Stomach (tissue), 9 donors: ENCODE measurements around the gene FCHSD2. TPM values are rescaled to one million over a fixed set of nuclear protein-coding genes. Genes with fewer than 3 reads are reported as not detected.

Experiments used
- DNase-seq, 2 donors: peaks; one replicate each; pipeline versions ENCODE4 v3.0.0 to v3.0.0-alpha.2; 2013 to 2019
- H3K27ac ChIP-seq, 5 donors: fragments of 200-600 bp in 4 of 5; sonication (generic) in 4 of 5; one replicate each; pipeline ENCODE4 v1.5.1; 2013 to 2019; ENCODE audit warnings: mild to moderate bottlenecking in 1 of 5, moderate library complexity in 1 of 5
- H3K27me3 ChIP-seq, 3 donors: fragments of 200-600 bp; sonication (generic); one replicate each; pipeline ENCODE4 v1.5.1; 2017 to 2019; ENCODE audit warnings: mixed run types in 1 of 3
- H3K36me3 ChIP-seq, 4 donors: fragments of 200-600 bp; sonication (generic); 1 replicate in 3 of 4; 2 replicates in 1 of 4; pipeline ENCODE4 v1.5.1; 2016 to 2019
- H3K4me1 ChIP-seq, 4 donors: fragments of 200-600 bp; sonication (generic); one replicate each; pipeline ENCODE4 v1.5.1; 2016 to 2019
- H3K4me3 ChIP-seq, 4 donors: fragments of 200-600 bp; sonication (generic) in 3 of 4; one replicate each; pipeline ENCODE4 v1.5.1; 2016 to 2019; ENCODE audit warnings: mild to moderate bottlenecking in 1 of 4
- H3K9me3 ChIP-seq, 4 donors: fragments of 200-600 bp; sonication (generic); one replicate each; pipeline ENCODE4 v1.5.1; 2016 to 2019
- CTCF ChIP-seq, 7 experiments: fragments of 450-650 bp in 4 of 7; fragments of 200-600 bp in 3 of 7; sonication (generic) in 3 of 7; IDR thresholded peaks; one replicate each; pipeline ENCODE4 v1.5.1; 2016 to 2019; ENCODE audit warnings: antibody characterized with exemption in 7 of 7, control low read depth in 2 of 7, mild to moderate bottlenecking in 1 of 7
- EP300 ChIP-seq: sonication (generic); formaldehyde crosslinking; IDR thresholded peaks from one replicate; pipeline ENCODE4 v1.6.1; 2017; ENCODE audit warnings: antibody characterized with exemption
- POLR2A ChIP-seq, 4 donors: fragments of 450-650 bp; IDR thresholded peaks; one replicate each; pipeline ENCODE4 v1.6.1; 2016; ENCODE audit warnings: antibody characterized with exemption in 4 of 4, control low read depth in 2 of 4, mild to moderate bottlenecking in 1 of 4, moderate library complexity in 1 of 4
- POLR2AphosphoS5 ChIP-seq, 3 donors: sonication (generic); formaldehyde crosslinking; IDR thresholded peaks; one replicate each; pipeline ENCODE4 v1.6.1; 2016; ENCODE audit warnings: antibody characterized with exemption in 3 of 3
- WGBS, 5 donors: extraction: QIAGEN DNeasy Blood & Tissue Kit in 3 of 5; methylation state at CpG; one replicate each; pipeline versions ENCODE4 v1.1.5 to v1.1.7; 2013 to 2018; 5-methylcytosine and 5-hydroxymethylcytosine counted together
- intact Hi-C: fragments of 100-400 bp; cut with DNase I; formaldehyde crosslinking; loops from one replicate; pipeline ENCODE4 v1.15.1; 2023; ENCODE audit warnings: low total_unique reads
- polyA plus RNA-seq, 3 donors: library from polyadenylated mRNA; stranded (reverse); fragments of 200-250 nt; gene quantifications; one replicate each; pipeline ENCODE4 v1.2.3, GENCODE V29; 2013
- small RNA-seq, 4 donors: library from RNA; depleted of rRNA; stranded (forward); fragments of <200 nt; gene quantifications; one replicate each; pipeline ENCODE3, GENCODE V24; 2016
- total RNA-seq, 5 donors: library from RNA; depleted of rRNA; stranded (reverse); fragments of >200 nt; gene quantifications; one replicate each; pipeline versions ENCODE4 v1.1.0 to v1.2.3, GENCODE V29; 2014 to 2016
- donor health status: healthy with polysubstance abuse.
- donor health status: Bipolar disorder and iron deficiency.
- donor health status: healthy.

The FCHSD2 gene
- total and polyA plus RNA-seq, 8 donors: 5.7 to 64.3 (median 15.9) TPM

- no peak for TF ChIP-seq POLR2AphosphoS5 (IDR thresholded peaks at IDR 0.05)
- no peak for TF ChIP-seq EP300
- no peak for TF ChIP-seq CTCF (IDR thresholded peaks at IDR 0.05)
- TF ChIP-seq POLR2A (IDR thresholded peaks at IDR 0.05): no peak
- DNase-seq: peak in 1 of 2 donors; percentile 92
- Histone ChIP-seq H3K27ac (peak overlapping the region; percentile 90 to 96 (median 93)), H3K9me3 (no peaks in the 10 kb centered on the region), H3K4me3 (no peak overlapping the region), H3K4me1 (peaks cover 38 to 78% (median 69%) of the 10 kb centered on the region in 4 donors), H3K27me3 (no peaks in the 10 kb centered on the region), H3K36me3 (no peaks in the 10 kb centered on the region)
- intact Hi-C loops: no loop called here
- WGBS, 5 donors: 43 to 67% (median 61%) methylated on average over 9 to 16 of the region's 16 CpGs
These were observed 354.7 kb downstream of the FCHSD2 start for GRCh38 chr11:72787216-72788104.

Small RNAs within 50 kb of the gene (small RNA-seq; reads per million reads assigned to genes)
- 0 reads per million in 4 donors for gene RNU6-672P

Other genes starting within 250 kb of the FCHSD2 start
- 10 to 100 TPM in 1 of 5 donors, 1 to 10 TPM in 2, not detected in 2; 1.0 to 13.3 (median 1.3) TPM for gene P2RY2, start 76.0 kb upstream of the FCHSD2 start, total RNA-seq
- 1 to 10 TPM in 1 of 3 donors, under 1 TPM in 1, not detected in 1; 0.81 to 4.7 TPM for gene P2RY2, start 76.0 kb upstream of the FCHSD2 start, polyA plus RNA-seq
- 1 to 10 TPM in 1 of 5 donors, under 1 TPM in 1, not detected in 3; 0.29 to 1.3 TPM for gene P2RY6, start 130.0 kb upstream of the FCHSD2 start, total RNA-seq
- 1 to 10 TPM; 1.2 to 2.9 (median 2.1) TPM for gene P2RY6, start 130.0 kb upstream of the FCHSD2 start, polyA plus RNA-seq
- 10 to 100 TPM; 29.9 to 66.5 (median 38.8) TPM for gene ARHGEF17, start 166.0 kb upstream of the FCHSD2 start, total RNA-seq
- gene ARHGEF17, start 166.0 kb upstream of the FCHSD2 start, polyA plus RNA-seq: 10 to 100 TPM in 2 of 3 donors, 1 to 10 TPM in 1; 5.0 to 13.1 (median 10.8) TPM
- 10 to 100 TPM in 1 of 5 donors, 1 to 10 TPM in 2, not detected in 2; 2.2 to 18.7 (median 2.9) TPM for gene RELT, start 234.1 kb upstream of the FCHSD2 start, total RNA-seq
- gene RELT, start 234.1 kb upstream of the FCHSD2 start, polyA plus RNA-seq: 1 to 10 TPM; 1.2 to 1.6 (median 1.2) TPM